Astrocyte (in vitro differentiated cells and primary cell): ENCODE data around the gene MRPS2. TPM values are rescaled to one million over a fixed set of nuclear protein-coding genes. Genes with fewer than 3 reads are reported as not detected.

Source experiments
- DNase-seq: peaks from one replicate; pipeline ENCODE4 v3.0.0-alpha.2; 2010; ENCODE audit warnings: low read depth
- FAIRE-seq: peaks from 2 replicates; lab custom pipeline; 2011; peaks lifted over from hg19 to GRCh38; lab: Jason Lieb, UNC
- H2AFZ ChIP-seq: 2 replicates; pipeline ENCODE4 v1.6.0; 2012; ENCODE audit warnings: low read depth, low read length, inconsistent platforms
- H3K27ac ChIP-seq: 2 replicates; pipeline ENCODE4 v1.5.1; 2011; ENCODE audit warnings: low read depth, low read length, inconsistent platforms
- H3K27me3 ChIP-seq: 2 replicates; pipeline ENCODE4 v1.6.0; 2011; ENCODE audit warnings: low read length, inconsistent platforms; ENCODE audit not compliant: insufficient read depth
- H3K36me3 ChIP-seq: 2 replicates; pipeline ENCODE4 v1.5.1; 2011; ENCODE audit warnings: low read length, inconsistent platforms; ENCODE audit not compliant: insufficient read depth
- H3K4me1 ChIP-seq: 2 replicates; pipeline ENCODE4 v1.5.1; 2011; ENCODE audit warnings: low read length, inconsistent platforms; ENCODE audit not compliant: insufficient read depth
- H3K4me2 ChIP-seq: 2 replicates; pipeline ENCODE4 v1.6.0; 2012; ENCODE audit warnings: low read length, inconsistent platforms
- H3K4me3 ChIP-seq: 2 replicates; pipeline ENCODE4 v1.5.1; 2011; ENCODE audit warnings: low read depth, mild to moderate bottlenecking, low read length, inconsistent platforms; ENCODE audit not compliant: insufficient read depth
- H3K79me2 ChIP-seq: 2 replicates; pipeline ENCODE4 v1.6.0; 2012; ENCODE audit warnings: mild to moderate bottlenecking, low read length, inconsistent platforms; ENCODE audit not compliant: insufficient read depth
- H3K9ac ChIP-seq: 2 replicates; pipeline ENCODE4 v1.6.0; 2012; ENCODE audit warnings: mild to moderate bottlenecking, low read length, inconsistent platforms
- H3K9me3 ChIP-seq: 2 replicates; pipeline ENCODE4 v1.5.1; 2012; ENCODE audit warnings: low read depth, mild to moderate bottlenecking, low read length, inconsistent platforms; ENCODE audit not compliant: insufficient read depth
- H4K20me1 ChIP-seq: 2 replicates; pipeline ENCODE4 v1.6.0; 2012; ENCODE audit warnings: low read length, inconsistent platforms; ENCODE audit not compliant: insufficient read depth
- H3K27ac Mint-ChIP-seq: one replicate; pipeline ENCODE4 v1.8.0; 2021; ENCODE audit warnings: mild to moderate bottlenecking, mixed read lengths; ENCODE audit not compliant: unreplicated experiment
- H3K27me3 Mint-ChIP-seq: one replicate; pipeline ENCODE4 v1.8.0; 2021; ENCODE audit warnings: low read depth, mixed read lengths; ENCODE audit not compliant: unreplicated experiment
- H3K36me3 Mint-ChIP-seq: one replicate; pipeline ENCODE4 v1.8.0; 2021; ENCODE audit warnings: low read depth, mixed read lengths; ENCODE audit not compliant: unreplicated experiment
- H3K4me1 Mint-ChIP-seq: one replicate; pipeline ENCODE4 v1.8.0; 2021; ENCODE audit warnings: low read depth, mixed read lengths; ENCODE audit not compliant: unreplicated experiment
- H3K4me3 Mint-ChIP-seq: one replicate; pipeline ENCODE4 v1.8.0; 2021; ENCODE audit warnings: mild to moderate bottlenecking, moderate library complexity, mixed read lengths; ENCODE audit not compliant: unreplicated experiment
- H3K9me3 Mint-ChIP-seq: one replicate; pipeline ENCODE4 v1.8.0; 2021; ENCODE audit warnings: mild to moderate bottlenecking, mixed read lengths; ENCODE audit not compliant: unreplicated experiment
- EZH2 ChIP-seq: IDR thresholded peaks from 2 replicates; pipeline ENCODE4 v1.6.1; 2012; ENCODE audit warnings: mild to moderate bottlenecking, low read length, inconsistent platforms; ENCODE audit not compliant: insufficient read depth
- total RNA-seq: library from RNA; stranded (reverse); gene quantifications from 2 replicates; pipeline ENCODE4 v1.2.1, GENCODE V29; 2021
- TF ChIP-seq, protein P1 (sequence below): IDR thresholded peaks from 2 replicates; pipeline ENCODE4 v1.5.1; 2011; ENCODE audit warnings: low read depth, mild to moderate bottlenecking, inconsistent platforms, low read length, moderate library complexity; ENCODE audit not compliant: insufficient read depth

MRPS2 gene
- total RNA-seq, 1 donor from 2014 or later, result 38.6 TPM

DNA sequence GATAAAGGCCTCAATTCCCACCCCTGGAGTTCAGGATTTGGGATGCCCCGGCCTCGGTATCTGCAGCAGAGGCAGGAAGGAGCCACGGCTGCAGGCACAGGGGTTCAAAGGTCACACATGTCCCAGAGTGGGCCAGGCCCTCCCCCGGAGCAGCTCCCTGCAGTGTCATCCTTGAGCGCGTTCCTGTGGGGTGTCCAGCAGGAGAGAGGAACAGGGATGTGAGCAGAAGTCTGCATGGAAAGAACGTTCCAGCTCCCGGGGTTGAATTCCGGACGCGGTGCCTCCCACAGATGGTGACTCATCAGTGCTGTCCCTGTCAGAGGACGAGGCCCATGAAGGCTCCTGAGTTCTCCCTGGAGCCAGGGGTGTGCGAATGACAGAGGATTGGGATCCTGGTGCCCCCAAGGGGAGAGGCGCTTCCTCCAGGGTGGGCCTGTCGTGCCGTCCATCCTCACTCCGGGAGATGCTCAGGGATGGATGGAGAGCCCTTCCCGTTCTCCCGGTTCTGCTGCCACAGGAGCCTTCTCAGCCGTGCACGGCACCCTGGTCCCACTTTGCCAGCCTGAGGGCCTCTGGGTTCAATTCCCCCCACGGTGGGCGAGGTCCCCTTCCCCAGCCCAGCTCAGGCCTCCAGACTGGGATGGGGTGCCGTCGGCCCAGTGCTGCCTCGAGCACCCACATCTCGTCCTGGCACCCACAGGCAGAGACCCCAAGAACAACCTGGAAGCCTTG is 23.8 kb downstream of the MRPS2 start:
- no peak overlapping the region for H3K4me3 ChIP-seq
- no peak overlapping the region for H3K4me2 ChIP-seq
- H3K9me3 Mint-ChIP-seq, result no peaks in the 10 kb centered on the region
- peaks cover 9% of the 10 kb centered on the region for H3K4me1 Mint-ChIP-seq
- DNase-seq (no peak), FAIRE-seq (no peak)
- H3K79me2 ChIP-seq, result no peaks in the 10 kb centered on the region
- H4K20me1 ChIP-seq, result no peaks in the 10 kb centered on the region
- no peaks in the 10 kb centered on the region for H3K36me3 ChIP-seq
- H3K4me1 ChIP-seq, result no peaks in the 10 kb centered on the region
- no peak overlapping the region for H3K27ac Mint-ChIP-seq
- H3K9ac ChIP-seq, result no peak overlapping the region
- H3K4me3 Mint-ChIP-seq, result no peak overlapping the region
- TF ChIP-seq EZH2, result no peak
- TF ChIP-seq, protein P1, sequence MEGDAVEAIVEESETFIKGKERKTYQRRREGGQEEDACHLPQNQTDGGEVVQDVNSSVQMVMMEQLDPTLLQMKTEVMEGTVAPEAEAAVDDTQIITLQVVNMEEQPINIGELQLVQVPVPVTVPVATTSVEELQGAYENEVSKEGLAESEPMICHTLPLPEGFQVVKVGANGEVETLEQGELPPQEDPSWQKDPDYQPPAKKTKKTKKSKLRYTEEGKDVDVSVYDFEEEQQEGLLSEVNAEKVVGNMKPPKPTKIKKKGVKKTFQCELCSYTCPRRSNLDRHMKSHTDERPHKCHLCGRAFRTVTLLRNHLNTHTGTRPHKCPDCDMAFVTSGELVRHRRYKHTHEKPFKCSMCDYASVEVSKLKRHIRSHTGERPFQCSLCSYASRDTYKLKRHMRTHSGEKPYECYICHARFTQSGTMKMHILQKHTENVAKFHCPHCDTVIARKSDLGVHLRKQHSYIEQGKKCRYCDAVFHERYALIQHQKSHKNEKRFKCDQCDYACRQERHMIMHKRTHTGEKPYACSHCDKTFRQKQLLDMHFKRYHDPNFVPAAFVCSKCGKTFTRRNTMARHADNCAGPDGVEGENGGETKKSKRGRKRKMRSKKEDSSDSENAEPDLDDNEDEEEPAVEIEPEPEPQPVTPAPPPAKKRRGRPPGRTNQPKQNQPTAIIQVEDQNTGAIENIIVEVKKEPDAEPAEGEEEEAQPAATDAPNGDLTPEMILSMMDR, result no peak
- no peaks in the 10 kb centered on the region for H3K9me3 ChIP-seq
- H3K36me3 Mint-ChIP-seq, result no peaks in the 10 kb centered on the region
- no peak overlapping the region for H2AFZ ChIP-seq
- H3K27me3 ChIP-seq, result peaks cover 3% of the 10 kb centered on the region
- H3K27ac ChIP-seq, result no peak overlapping the region
- H3K27me3 Mint-ChIP-seq, result peaks cover 9% of the 10 kb centered on the region

DNA sequence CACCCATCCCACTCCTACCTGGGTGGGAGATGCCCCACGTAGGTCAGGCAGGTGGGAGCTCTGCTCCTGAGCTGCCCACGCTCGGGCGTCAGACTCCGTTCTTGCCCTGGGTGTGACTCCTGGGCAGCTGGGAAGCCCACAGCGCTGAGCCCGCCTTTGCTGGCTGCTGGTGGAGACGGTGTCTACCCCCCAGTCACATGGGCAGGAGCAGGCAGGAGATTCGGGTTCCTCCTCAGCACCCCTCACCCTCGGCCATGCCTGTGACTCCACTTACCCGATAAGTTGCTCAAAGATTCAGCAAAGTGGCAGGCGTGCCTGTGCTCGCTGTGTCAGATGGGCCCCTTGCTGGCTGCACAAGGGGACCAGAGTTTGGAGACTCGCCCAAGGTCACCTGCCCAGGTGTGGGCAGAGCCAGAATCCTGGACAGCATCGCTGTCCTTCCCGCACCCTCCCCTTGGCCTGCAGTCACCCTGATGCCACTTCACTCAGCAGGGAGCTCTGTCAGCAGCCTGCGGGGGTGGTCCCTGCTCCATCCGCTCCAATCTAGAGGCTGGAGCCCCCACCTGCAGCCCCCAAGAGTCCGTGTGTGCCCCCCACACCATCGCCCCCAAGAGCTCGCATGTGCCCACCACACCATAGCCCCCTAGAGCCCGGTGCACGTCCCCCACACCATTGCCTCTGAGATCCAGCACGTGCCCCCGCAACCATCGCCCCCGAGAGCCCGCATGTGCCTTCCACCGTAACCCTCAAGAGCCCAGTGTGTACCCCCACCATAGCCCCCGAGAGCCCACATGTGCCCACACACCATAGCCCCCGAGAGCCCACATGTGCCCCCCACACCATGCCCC is 25.0 kb downstream of the MRPS2 start:
- no peak overlapping the region for H3K4me3 Mint-ChIP-seq
- H3K27ac ChIP-seq, result no peak overlapping the region
- H3K4me2 ChIP-seq, result no peak overlapping the region
- H3K4me1 Mint-ChIP-seq, result peaks cover 7% of the 10 kb centered on the region
- H2AFZ ChIP-seq, result no peak overlapping the region
- H3K4me1 ChIP-seq, result no peaks in the 10 kb centered on the region
- no peaks in the 10 kb centered on the region for H4K20me1 ChIP-seq
- no peaks in the 10 kb centered on the region for H3K9me3 ChIP-seq
- H3K27me3 ChIP-seq, result no peaks in the 10 kb centered on the region
- no peak overlapping the region for H3K27ac Mint-ChIP-seq
- no peak overlapping the region for H3K4me3 ChIP-seq
- FAIRE-seq (no peak), DNase-seq (no peak)
- H3K27me3 Mint-ChIP-seq, result peaks cover 6% of the 10 kb centered on the region
- no peaks in the 10 kb centered on the region for H3K79me2 ChIP-seq
- no peaks in the 10 kb centered on the region for H3K9me3 Mint-ChIP-seq
- peaks cover 2% of the 10 kb centered on the region for H3K36me3 Mint-ChIP-seq
- no peak overlapping the region for H3K9ac ChIP-seq
- no peaks in the 10 kb centered on the region for H3K36me3 ChIP-seq
- TF ChIP-seq EZH2, result no peak
- TF ChIP-seq, protein P1, result no peak
